ENCODE measurements around the gene CSNK1A1L.
A peak's percentile ranks its signal among the peaks of the same experiment; 100 is the strongest.
"Not testable (repeated sequence)": the region's sequence is repeated elsewhere in the genome, so short reads cannot be mapped to it uniquely, and the experiment has no call there.

The CSNK1A1L gene

DNA sequence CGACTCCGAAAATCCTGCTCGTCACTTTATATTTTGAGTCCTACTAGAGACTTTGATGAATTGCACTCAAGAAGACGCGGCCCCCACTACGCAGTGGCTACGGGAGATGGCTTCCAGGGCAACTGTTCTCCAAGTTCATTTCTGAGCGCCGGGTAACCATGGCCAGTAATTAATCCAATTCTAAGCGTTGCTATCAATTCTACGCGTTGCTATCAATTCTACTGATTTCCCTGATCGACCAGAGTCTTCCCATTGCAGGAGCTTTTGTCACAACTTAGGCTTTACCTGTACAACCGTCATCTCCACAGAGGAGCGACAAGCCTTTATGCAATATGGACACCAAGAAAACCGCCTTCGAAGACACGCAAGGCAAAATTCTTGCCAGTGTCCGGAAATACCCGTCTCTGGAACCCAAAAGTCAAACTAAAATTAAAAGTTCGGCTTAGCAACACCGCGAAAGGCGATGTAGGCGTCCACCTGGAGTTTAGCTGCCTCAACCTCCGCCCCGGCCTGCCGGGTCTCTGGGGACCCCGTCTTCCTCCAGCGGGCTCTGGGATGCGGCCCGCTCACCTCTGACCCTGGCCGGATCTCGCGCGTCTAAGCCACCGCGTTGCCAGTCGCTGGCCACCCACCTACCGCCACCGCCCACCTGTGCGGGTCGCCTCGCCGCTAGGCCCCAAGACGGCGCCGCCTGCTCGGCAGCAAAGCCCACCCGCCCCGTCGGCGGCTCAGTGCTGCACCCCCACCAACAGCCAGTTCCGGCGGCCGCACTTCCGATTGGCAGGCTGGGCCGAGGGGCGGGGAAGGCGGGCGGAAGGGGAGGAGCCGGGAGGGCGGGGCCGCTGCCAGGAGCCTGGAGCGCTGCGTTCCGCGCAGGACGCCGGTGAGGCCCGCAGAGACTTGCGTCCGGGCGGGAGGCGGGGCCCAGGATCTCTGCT is 46.3 kb downstream of the CSNK1A1L start, which contains the start of gene SUPT20H:
SUPT20H (minus strand) TSS at position 779 of the 938 bp plus-strand sequence. CDS start 8,198 bp downstream, outside the sequence.
- peak; percentile 80 for DNase-seq (ENCODE audit: low read depth)

DNA sequence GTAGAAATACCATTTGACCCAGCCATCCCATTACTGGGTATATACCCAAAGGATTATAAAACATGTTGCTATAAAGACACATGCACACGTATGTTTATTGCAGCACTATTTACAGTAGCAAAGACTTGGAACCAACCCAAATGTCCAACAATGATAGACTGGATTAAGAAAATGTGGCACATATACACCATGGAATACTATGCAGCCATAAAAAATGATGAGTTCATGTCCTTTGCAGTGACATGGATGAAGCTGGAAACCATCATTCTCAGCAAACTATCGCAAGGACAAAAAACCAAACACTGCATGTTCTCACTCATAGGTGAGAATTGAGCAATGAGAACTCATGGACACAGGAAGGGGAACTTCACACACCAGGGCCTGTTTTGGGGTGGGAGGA is 49.2 kb downstream of the CSNK1A1L start:
- not testable (repeated sequence) for DNase-seq (ENCODE audit: low read depth)
